Activated CD4-positive, CD25-positive, alpha-beta regulatory T cell (primary cell): ENCODE results near the gene DCAF6.
"Not testable (repeated sequence)": the region's sequence is repeated elsewhere in the genome, so short reads cannot be mapped to it uniquely, and the experiment has no call there.

Experiments used
- DNase-seq, 4 experiments: peaks; one replicate each; lab custom pipeline; 2025; lab: John Stamatoyannopoulos, UW

DCAF6 gene

DNA sequence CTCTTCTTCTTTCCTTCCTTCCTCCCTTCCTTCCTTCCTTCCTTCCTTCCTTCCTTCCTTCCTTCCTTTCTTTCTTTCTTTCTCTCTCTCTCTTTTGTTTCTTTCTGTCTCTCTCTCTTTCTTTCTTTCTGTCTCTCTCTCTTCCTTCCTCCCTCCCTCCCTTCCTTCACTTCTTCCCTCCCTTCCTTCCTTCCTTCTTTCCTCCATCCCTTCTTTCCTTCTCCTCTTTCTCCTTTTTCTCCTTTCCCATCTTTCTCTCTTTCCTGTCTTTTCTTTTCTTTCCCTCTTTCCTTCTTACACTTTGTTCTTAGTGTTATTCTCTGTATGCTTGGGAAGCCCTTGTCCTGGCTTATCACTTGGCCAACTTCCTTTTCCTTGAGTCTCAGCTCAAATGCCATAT is 72.8 kb downstream of the DCAF6 start:
- DNase-seq = no peak

DNA sequence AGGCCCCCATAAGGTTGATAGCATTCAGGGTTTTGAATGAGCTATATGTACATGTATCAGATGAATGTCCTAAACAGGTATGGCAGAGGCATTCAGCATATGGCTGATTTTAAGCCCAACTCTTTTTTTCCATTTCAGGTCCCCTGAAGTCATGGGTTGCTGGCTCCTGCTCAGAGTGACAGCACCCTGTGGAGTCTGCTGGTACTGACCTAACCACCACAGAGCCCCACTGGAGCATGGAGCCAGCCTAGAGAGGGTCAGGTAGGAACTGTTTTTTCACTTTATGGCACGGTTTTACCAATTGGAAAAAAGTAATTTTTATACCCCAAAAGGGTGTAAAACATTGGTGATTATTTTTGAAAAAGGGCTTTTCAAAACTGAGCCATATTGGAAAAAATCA is 82.9 kb downstream of the DCAF6 start:
- DNase-seq = no peak

DNA sequence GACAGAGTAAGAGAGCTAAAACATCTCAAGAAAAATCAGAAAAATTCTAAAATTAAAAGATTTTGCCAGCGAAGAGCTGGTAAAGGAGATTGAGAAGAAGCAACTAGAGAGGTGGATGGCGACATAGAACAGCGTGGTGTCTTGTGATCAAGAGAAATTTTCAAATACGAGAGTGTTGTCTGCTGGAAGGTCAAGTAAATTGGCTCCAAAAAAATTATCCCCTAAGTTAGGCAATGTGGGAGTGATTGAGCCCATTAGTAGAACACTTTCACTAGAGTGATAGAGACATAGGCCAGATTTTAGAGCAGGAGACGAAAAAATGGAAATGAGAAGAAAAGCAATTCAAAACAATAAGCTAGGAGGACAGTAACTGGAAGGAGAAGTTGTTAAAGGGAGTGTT is 94.7 kb downstream of the DCAF6 start:
- no peak for DNase-seq

DNA sequence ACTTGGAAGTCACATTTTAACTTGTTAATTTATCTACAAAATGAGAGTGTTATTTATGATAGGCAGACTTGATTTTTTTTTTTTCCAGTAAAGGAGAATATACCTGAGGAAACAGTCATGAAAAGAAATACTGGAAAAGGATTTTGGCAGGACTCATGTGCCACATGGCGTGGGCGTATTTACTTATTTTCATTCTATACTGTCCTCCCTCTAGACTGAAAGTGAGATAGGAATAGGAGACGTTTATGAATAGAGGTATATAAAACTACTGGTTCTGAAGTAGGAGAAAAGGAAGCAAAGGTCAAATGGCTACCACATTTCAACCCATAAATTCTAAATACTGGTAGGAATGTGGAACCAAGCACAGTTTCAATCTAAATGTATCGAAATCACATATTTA is 95.1 kb downstream of the DCAF6 start:
- DNase-seq = no peak

GRCh38 chr1:168032029-168032428 is 95.5 kb downstream of the DCAF6 start:
- DNase-seq = no peak

GRCh38 chr1:168035345-168035744 is 98.9 kb downstream of the DCAF6 start:
- no peak for DNase-seq

- no peak for DNase-seq
These were observed 105.9 kb downstream of the DCAF6 start for GRCh38 chr1:168042362-168042761.

DNA sequence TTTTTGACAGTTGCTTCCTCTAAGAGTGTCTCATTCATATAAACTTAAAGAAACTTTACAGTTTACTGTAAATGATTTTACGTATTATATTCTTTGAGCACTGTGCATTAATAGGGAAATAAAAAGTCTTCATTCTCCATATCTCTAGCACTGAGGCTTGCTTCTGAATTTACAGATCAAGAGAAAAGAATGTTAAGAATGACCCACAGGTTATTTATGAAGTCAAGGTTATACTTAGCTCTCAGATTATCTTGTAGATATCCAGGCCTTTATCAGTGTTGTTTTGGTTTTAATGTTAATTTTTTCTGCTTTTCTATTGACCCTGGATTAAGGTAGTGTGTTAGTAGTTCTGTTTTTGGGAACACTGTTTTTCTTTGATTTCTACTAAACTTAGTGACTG is 108.8 kb downstream of the DCAF6 start:
- no peak for DNase-seq

DNA sequence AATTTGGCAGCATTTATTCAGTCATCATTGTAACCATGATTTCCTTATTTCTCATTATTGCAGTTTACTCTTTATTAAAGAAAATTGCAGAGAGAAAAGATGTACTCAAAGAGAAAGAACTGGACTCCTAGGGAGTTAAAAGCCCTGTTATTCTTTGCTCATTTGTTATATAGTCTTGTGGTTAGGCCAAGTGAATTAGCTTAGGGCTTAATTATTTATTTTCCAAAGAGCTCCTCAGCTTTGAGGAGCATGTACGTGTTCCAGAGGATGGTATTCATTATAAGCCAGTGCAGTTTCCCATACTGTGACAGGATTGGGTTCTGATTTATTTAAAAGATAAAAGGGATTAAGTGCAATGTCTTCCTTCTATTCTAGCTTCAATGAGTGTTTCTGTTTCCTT is 113.8 kb downstream of the DCAF6 start:
- no peak for DNase-seq

DNA sequence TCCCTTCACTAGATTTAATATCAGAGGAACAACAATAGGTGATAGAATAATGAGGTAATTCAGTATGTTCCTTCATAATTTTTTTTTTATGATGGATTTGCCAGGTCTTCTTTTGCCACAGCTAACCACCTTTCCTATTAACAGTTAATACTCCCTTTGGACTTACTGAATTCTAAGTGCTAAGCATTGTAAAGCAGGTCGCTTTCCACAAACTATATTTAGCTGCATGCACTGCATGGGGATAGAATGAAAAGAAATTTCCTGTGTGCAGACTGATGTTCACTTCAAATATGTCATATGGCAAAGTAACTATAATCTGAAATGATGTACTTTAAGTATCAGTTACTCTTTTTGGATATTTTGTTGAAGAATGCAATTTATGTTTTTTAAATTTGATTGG is 114.4 kb downstream of the DCAF6 start:
- no peak for DNase-seq

- DNase-seq = no peak
These were observed 117.2 kb downstream of the DCAF6 start for GRCh38 chr1:168053681-168054080.

DNA sequence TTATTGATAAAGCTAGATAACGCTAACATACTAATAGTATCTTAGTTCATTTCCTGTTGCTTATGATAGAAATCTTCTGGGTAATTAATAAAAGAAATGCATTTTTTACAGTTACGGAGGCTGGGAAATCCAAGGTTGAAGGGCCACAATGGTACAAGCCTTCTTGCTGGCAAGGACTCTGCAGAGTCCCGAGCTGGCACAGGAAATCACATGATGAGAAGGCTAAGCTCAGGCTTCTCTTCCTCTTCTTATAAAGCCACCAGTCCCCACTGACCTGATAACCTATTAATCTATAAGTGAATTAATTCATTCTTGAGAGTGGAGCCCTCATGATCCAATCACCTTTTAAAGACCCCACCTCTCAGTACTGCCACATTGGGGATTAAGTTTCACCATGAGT is 117.6 kb downstream of the DCAF6 start:
- DNase-seq = no peak

DNA sequence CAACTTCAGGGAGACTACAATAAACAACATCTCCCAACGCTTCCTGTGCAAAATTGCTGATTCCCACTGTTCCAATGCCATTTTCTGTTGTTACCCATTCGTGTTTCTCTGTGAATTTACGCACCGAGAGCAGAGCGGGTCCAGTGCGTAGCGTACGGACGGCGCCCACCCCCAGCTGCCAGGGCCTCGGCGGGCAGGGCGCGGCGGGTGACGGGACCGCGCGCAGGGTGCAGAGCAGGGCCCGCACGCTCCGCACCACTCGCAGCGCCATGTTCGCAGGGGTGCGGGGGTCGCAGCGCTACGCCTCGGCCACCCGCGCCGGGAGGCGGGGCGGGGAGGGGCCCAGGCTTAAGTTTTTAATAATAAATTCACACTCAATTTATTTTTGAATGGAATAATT is 119.7 kb downstream of the DCAF6 start:
- DNase-seq = not testable (repeated sequence)

- no peak for DNase-seq
These were observed 120.9 kb downstream of the DCAF6 start for GRCh38 chr1:168057355-168057754.

DNA sequence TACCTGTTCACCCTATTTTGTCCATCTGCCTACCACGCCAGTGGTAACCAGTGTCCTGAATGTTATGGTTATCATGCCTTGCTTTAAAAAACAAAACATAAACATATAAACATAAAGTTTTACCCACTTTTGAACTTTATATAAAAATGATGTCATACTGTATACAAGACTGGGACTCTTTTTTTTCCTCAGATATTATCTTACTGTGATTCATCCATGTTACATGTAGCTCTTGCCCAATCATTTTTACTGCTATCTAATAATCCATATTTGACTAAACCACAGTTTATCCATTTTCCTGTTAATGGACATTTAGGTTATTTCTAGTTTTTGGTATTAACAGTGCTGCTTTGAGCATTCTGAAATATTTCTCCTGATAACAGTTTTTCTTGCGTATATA is 121.4 kb downstream of the DCAF6 start:
- DNase-seq = no peak

DNA sequence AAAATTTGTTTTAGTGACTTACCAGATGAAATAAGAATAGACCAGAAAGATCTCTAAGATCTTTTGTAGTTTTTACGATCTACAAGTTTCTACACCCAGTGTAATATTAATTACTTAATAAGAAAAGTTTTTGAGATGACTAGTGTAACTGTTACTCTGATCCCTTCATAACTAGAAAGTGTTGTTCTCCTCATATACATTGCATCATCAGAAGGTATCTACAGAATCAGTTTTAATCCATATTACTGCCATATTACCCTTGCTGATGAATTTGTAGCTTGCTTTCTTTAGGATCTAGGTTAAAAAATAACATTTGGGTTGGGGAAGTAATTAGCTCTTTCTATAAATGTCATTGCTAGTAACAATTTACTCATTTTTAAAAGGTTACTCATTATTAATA is 127.7 kb downstream of the DCAF6 start:
- DNase-seq = no peak

DNA sequence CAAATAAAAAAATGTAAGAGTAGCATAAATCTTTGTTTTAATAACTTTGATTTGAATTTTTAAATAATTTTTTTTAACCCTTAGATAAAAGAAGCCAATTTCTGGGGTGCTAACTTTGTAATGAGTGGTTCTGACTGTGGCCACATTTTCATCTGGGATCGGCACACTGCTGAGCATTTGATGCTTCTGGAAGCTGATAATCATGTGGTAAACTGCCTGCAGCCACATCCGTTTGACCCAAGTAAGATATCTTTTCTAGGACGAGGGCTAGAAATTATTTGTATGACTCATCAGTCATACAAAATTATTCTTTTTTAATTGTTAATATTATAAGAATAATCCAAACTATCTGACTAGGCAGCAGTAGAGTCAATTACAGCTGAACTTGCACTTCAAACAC is 129.0 kb downstream of the DCAF6 start:
- DNase-seq = no peak

GRCh38 chr1:168069384-168069783 is 132.9 kb downstream of the DCAF6 start:
- DNase-seq = no peak

DNA sequence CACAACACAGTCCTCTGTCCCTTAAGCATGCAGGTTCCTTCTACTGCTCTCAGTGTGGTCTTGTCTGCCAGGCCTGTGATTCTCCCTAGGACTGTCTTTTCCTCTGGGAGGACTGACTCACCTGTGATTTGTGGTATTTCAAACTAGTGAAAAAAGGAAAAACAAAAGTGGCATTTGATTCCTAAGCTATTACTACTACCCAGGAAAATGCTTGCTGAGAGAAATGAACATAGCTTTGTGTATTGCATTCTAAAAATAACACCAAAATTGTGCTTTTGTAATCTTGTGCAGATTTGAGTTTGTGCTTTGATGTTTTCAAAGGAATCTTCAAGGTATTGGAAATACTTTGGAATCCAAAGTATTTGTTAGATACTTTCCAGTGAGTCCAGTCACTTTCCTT is 143.3 kb downstream of the DCAF6 start:
- DNase-seq = no peak

GRCh38 chr1:168081373-168082007 is 145.0 kb downstream of the DCAF6 start:
- DNase-seq = no peak

- peak; percentile 27 to 51 (median 32) for DNase-seq
These were observed 145.8 kb downstream of the DCAF6 start for GRCh38 chr1:168082008-168082876.

- no peak for DNase-seq
These were observed 147.2 kb downstream of the DCAF6 start for GRCh38 chr1:168083456-168084325.
